SIG-M5 treated with dmso at 0.1 percent for 504 hours (cell line): ENCODE measurements around the gene IL17RC.
"Not testable (repeated sequence)": the region's sequence is repeated elsewhere in the genome, so short reads cannot be mapped to it uniquely, and the experiment has no call there.

ENCODE experiments used
- DNase-seq: peaks from one replicate; lab custom pipeline; 2025; ENCODE audit not compliant: unreplicated experiment; lab: John Stamatoyannopoulos, UW

IL17RC gene

GRCh38 chr3:9893739-9894138 lies 23.2 kb upstream of the IL17RC start:
- no peak for DNase-seq

- not testable (repeated sequence) for DNase-seq
Measured at GRCh38 chr3:9895715-9896114, 21.2 kb upstream of the IL17RC start.

GRCh38 chr3:9896755-9897407 lies 20.0 kb upstream of the IL17RC start:
- not testable (repeated sequence) for DNase-seq

GRCh38 chr3:9897408-9898372 lies 19.2 kb upstream of the IL17RC start:
- no peak for DNase-seq

- DNase-seq, result no peak
Measured at GRCh38 chr3:9898467-9899241, 18.2 kb upstream of the IL17RC start.

GRCh38 chr3:9899289-9899791 lies 17.6 kb upstream of the IL17RC start:
- no peak for DNase-seq

GRCh38 chr3:9900965-9901415 lies 15.9 kb upstream of the IL17RC start:
- DNase-seq, result not testable (repeated sequence)

GRCh38 chr3:9901967-9902366 lies 14.9 kb upstream of the IL17RC start:
- no peak for DNase-seq

GRCh38 chr3:9902372-9903237 lies 14.3 kb upstream of the IL17RC start, which contains the start of gene IL17RE:
Gene IL17RE, plus strand, starts transcription at chr3:9902848. Its CDS starts 85 bp downstream, at chr3:9902933.
- DNase-seq, result no peak

GRCh38 chr3:9903238-9903624 lies 13.7 kb upstream of the IL17RC start:
- no peak for DNase-seq

GRCh38 chr3:9903904-9904303 lies 13.0 kb upstream of the IL17RC start:
- DNase-seq, result no peak

GRCh38 chr3:9906480-9906879 lies 10.4 kb upstream of the IL17RC start:
- DNase-seq, result no peak

- no peak for DNase-seq
Measured at GRCh38 chr3:9908286-9908685, 8.6 kb upstream of the IL17RC start.

- DNase-seq, result no peak
Measured at GRCh38 chr3:9909221-9910013, 7.5 kb upstream of the IL17RC start.

GRCh38 chr3:9911863-9912262 lies 5.0 kb upstream of the IL17RC start:
- no peak for DNase-seq

GRCh38 chr3:9912294-9912935 lies 4.5 kb upstream of the IL17RC start:
- DNase-seq, result peak; percentile 73

- no peak for DNase-seq
Measured at GRCh38 chr3:9913601-9914000, 3.3 kb upstream of the IL17RC start.

- DNase-seq, result no peak
Measured at GRCh38 chr3:9914011-9914410, 2.9 kb upstream of the IL17RC start.
